NB4 (cell line): ENCODE data around the gene KIAA1549.

Experiments
- MYC ChIP-seq: IDR thresholded peaks from 2 replicates; pipeline ENCODE4 v1.6.1; 2011; ENCODE audit warnings: low read depth, low read length
- POLR2A ChIP-seq: IDR thresholded peaks from 2 replicates; pipeline ENCODE4 v1.6.1; 2011; ENCODE audit warnings: mild to moderate bottlenecking; ENCODE audit not compliant: insufficient read length; ENCODE audit errors: extremely low read depth
- TF ChIP-seq, protein P1 (sequence below): IDR thresholded peaks from one replicate; pipeline ENCODE4 v1.5.1; 2012; ENCODE audit warnings: low read depth, low read length

DNA sequence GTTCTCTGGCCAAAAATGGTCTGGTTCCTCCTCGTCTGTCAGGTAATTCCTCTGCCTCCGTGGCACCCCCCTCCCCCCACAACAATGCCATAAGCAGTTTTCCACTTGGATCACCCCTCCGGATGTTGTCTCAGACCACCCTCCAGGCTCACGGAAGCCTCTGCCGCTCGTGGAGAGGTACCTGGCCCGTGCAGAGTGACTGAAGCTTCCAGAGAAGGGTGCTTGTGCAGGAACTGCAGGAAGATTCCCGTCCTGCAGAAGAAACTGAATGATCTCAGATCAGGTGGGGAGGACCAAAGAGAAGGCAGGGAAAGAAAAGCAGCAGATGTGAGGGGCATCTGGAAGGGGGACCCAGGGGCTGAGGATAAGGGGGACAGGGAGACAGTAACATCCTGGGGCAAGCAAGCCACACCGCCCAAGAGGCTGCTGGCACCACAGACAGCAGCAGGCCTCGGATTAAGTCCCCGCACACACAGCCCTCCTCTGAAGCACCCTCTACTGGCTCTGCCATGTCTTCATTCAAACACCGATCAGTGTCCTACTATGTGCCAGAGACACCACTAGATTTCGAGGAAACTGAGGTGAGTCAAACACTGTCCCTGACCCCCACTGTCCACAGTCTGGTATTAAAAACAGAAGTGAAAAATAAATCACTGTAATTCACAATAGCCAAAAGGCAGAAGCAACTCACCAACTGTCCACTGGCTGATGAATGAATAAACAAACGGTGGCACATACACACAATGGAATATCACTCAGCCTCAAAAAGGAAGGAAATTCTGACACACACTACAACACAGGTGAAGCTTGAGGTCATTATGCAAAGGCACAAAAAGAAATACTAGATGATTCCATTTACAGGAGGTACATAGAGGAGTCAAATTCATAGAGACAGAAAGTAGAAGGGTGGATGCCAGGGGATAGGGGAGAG is 26.4 kb downstream of the KIAA1549 start:
- TF ChIP-seq, protein P1, sequence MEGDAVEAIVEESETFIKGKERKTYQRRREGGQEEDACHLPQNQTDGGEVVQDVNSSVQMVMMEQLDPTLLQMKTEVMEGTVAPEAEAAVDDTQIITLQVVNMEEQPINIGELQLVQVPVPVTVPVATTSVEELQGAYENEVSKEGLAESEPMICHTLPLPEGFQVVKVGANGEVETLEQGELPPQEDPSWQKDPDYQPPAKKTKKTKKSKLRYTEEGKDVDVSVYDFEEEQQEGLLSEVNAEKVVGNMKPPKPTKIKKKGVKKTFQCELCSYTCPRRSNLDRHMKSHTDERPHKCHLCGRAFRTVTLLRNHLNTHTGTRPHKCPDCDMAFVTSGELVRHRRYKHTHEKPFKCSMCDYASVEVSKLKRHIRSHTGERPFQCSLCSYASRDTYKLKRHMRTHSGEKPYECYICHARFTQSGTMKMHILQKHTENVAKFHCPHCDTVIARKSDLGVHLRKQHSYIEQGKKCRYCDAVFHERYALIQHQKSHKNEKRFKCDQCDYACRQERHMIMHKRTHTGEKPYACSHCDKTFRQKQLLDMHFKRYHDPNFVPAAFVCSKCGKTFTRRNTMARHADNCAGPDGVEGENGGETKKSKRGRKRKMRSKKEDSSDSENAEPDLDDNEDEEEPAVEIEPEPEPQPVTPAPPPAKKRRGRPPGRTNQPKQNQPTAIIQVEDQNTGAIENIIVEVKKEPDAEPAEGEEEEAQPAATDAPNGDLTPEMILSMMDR, result no peak
- TF ChIP-seq MYC (no peak), POLR2A (no peak)
